Placental epithelial cell (primary cell): ENCODE data around the gene BHLHE40. TPM values are rescaled to one million over a fixed set of nuclear protein-coding genes. Genes with fewer than 3 reads are reported as not detected.

Source experiments
- total RNA-seq: library from RNA; depleted of rRNA; stranded (reverse); fragments of >200 nt; gene quantifications from 2 replicates; pipeline ENCODE4 v1.2.3, GENCODE V29; 2012

Gene BHLHE40
- 71.5 and 117 TPM in 2 replicates for total RNA-seq

GRCh38 chr3:4979428-4980228, at the start of gene BHLHE40:
BHLHE40 (plus strand) TSS chr3:4979437; CDS start chr3:4979719, 282 bp downstream.

Other genes with a start within 250 kb of the BHLHE40 start
- 64.4 and 75.8 TPM in 2 replicates for gene ARL8B, start 142.9 kb downstream of the BHLHE40 start, total RNA-seq
- gene EDEM1, start 208.3 kb downstream of the BHLHE40 start, total RNA-seq, result 29.1 and 40.7 TPM in 2 replicates